ENCODE data around the gene CCDC34.

- no peak for TF ChIP-seq CTCF (IDR thresholded peaks at IDR 0.05; ENCODE audit: low read length)
- no peak for TF ChIP-seq EZH2 (IDR thresholded peaks at IDR 0.05; ENCODE audit: borderline replicate concordance, low read length)
These were observed 10.2 kb downstream of the CCDC34 start for GRCh38 chr11:27352781-27353180.

Data from OCI-LY1 (cell line).